SK-N-SH (cell line): ENCODE measurements around the gene CLIC3.

Experiments used
- EP300 ChIP-seq, 2 experiments: IDR thresholded peaks; 2 replicates each; pipeline versions ENCODE4 v1.4.0 to v1.6.1; 2012; ENCODE audit warnings: borderline replicate concordance in 1 of 2, low read depth in 1 of 2, low read length in 1 of 2
- RCOR1 ChIP-seq: fragments of 150-350 bp; IDR thresholded peaks from 2 replicates; pipeline ENCODE4 v1.6.1; 2017; ENCODE audit warnings: antibody characterized with exemption, low read length
- SIN3A ChIP-seq: IDR thresholded peaks from 2 replicates; pipeline ENCODE4 v1.6.1; 2012; ENCODE audit warnings: low read depth, mild to moderate bottlenecking, low read length, moderate library complexity, borderline replicate concordance
- SMC3 ChIP-seq: IDR thresholded peaks from 2 replicates; pipeline ENCODE4 v1.6.1; 2012; ENCODE audit warnings: low read depth, low read length, improper control_type of control experiment
- YY1 ChIP-seq: IDR thresholded peaks from 2 replicates; pipeline ENCODE4 v1.4.0; 2012; ENCODE audit warnings: low read depth, mild to moderate bottlenecking
- TF ChIP-seq, protein P1 (sequence below): fragments of 200-600 bp; sonication (generic); IDR thresholded peaks from 2 replicates; pipeline ENCODE4 v1.6.1; 2017; ENCODE audit warnings: antibody characterized with exemption, mild to moderate bottlenecking, moderate library complexity

DNA sequence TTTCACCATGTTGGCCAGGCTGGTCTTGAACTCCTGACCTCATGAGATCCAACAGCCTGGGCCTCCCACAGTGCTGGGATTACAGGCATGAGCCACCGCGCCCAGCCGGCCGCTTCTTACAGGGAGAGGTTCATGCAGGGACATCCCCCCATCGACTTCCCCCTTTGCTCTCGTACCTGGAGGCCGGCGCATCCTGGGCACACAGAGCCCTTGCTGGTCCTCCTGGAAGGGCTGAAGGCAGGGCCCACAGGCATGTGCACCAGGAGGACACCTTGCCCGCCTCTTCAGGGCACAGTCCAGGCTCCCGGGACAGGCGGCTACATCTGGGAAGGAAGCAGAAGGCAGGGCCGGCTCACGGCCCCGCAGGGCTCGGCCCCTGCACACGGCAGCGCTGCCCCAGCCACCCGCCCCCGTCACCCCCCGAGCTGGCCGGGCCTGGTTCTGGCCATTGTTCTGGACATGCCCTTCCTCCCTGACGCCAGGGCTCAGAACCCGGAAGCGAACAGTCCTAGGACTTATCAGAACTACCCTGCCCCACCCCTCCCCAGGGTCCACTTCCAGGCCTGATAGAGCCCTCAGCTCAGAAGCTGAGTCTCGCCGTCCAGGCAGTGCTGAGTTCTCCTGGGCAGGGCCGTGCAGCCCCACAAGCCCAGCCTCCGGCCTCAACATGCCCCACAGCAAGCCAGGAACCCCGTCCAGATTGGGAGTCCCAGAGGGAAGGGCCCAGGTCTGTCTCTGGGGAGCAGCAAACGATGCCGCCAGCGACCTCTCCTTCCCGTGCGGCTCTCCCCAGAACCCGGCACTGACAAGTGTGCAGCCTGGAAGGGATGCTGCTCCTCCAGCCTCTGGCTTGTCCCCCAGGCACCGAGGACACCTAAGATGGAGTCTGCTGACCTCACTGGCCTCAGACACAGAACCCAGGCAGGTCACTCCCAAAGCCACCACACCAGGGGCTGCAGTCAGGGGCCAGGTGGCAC is 46.7 kb upstream of the CLIC3 start:
- no peak for TF ChIP-seq SMC3
- TF ChIP-seq, protein P1, sequence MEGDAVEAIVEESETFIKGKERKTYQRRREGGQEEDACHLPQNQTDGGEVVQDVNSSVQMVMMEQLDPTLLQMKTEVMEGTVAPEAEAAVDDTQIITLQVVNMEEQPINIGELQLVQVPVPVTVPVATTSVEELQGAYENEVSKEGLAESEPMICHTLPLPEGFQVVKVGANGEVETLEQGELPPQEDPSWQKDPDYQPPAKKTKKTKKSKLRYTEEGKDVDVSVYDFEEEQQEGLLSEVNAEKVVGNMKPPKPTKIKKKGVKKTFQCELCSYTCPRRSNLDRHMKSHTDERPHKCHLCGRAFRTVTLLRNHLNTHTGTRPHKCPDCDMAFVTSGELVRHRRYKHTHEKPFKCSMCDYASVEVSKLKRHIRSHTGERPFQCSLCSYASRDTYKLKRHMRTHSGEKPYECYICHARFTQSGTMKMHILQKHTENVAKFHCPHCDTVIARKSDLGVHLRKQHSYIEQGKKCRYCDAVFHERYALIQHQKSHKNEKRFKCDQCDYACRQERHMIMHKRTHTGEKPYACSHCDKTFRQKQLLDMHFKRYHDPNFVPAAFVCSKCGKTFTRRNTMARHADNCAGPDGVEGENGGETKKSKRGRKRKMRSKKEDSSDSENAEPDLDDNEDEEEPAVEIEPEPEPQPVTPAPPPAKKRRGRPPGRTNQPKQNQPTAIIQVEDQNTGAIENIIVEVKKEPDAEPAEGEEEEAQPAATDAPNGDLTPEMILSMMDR = no peak
- no peak for TF ChIP-seq RCOR1
- TF ChIP-seq EP300 (IDR thresholded peaks at IDR 0.05; ENCODE audit: borderline replicate concordance in 1 of 2, low read depth in 1 of 2, low read length in 1 of 2) = no peak
- no peak for TF ChIP-seq YY1
- no peak for TF ChIP-seq SIN3A
